ENCODE measurements around the gene VPS33A. TPM values are rescaled to one million over a fixed set of nuclear protein-coding genes. Genes with fewer than 3 reads are reported as not detected.
A peak's percentile ranks its signal among the peaks of the same experiment; 100 is the strongest.

Gene VPS33A
- total RNA-seq, 3 donors from 2014 or later (not counting 1 experiment from before 2014, with no cell fraction given), result 19.2 to 26.3 (median 24.1) TPM

DNA sequence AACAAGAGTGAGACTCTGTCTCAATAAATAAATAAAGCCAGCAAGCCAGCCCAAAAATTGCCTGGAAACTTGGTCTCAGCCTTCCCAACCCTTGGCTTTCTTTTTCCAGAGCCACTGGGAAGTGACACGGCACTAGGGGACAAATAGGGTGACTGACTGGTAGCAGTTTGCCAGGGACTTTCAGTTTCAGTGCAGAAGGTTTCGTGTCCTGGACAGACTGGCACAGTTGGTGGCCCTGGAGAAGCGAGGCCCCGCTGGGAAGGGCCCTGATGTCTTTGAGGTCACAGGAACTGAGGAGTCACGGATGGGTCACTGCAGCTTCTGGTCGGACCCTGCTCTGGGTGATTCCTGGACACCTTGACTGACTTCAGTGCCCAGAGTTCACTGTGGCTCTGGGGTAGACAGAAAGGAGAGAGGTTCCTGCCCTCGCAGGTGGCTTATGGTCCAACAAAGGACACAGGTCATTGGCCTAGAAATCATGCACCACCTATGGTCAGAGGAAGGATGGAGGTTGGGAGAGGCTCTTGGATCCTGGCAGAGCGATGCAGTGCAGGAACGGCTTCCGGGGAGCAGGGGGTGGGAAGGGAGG, 80.7 kb downstream of the VPS33A start:
- 88% methylated on average over 10 of the region's 10 CpGs for WGBS (ENCODE audit: insufficient coverage)
- TF ChIP-seq, protein P1, sequence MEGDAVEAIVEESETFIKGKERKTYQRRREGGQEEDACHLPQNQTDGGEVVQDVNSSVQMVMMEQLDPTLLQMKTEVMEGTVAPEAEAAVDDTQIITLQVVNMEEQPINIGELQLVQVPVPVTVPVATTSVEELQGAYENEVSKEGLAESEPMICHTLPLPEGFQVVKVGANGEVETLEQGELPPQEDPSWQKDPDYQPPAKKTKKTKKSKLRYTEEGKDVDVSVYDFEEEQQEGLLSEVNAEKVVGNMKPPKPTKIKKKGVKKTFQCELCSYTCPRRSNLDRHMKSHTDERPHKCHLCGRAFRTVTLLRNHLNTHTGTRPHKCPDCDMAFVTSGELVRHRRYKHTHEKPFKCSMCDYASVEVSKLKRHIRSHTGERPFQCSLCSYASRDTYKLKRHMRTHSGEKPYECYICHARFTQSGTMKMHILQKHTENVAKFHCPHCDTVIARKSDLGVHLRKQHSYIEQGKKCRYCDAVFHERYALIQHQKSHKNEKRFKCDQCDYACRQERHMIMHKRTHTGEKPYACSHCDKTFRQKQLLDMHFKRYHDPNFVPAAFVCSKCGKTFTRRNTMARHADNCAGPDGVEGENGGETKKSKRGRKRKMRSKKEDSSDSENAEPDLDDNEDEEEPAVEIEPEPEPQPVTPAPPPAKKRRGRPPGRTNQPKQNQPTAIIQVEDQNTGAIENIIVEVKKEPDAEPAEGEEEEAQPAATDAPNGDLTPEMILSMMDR (IDR thresholded peaks at IDR 0.05), result no peak
- Mint-ChIP-seq H3K4me3 (no peak overlapping the region), H3K27ac (peak overlapping the region; percentile 93 to 98), H3K27me3 (ENCODE audit: low read depth in 2 of 2) (no peaks in the 10 kb centered on the region), H3K9me3 (no peaks in the 10 kb centered on the region), H3K36me3 (no peaks in the 10 kb centered on the region), H3K4me1 (peaks cover 23 to 25% of the 10 kb centered on the region in 2 donors)
- intact Hi-C loops (cut with micrococcal nuclease), result no loop called here
- peak overlapping the region; percentile 88 for H3K27ac ChIP-seq (ENCODE audit: low read length)
- DNase-seq (no peak), ATAC-seq (no peak)
- no peaks in the 10 kb centered on the region for H3K9me3 ChIP-seq (ENCODE audit: control insufficient read depth, insufficient read depth, low read length)
- peaks cover 32% of the 10 kb centered on the region for H3K4me1 ChIP-seq (ENCODE audit: control insufficient read depth, insufficient read depth, low read length)
- H3K36me3 ChIP-seq (ENCODE audit: control insufficient read depth, insufficient read depth, low read length), result no peaks in the 10 kb centered on the region
- no peak overlapping the region for H3K4me3 ChIP-seq (ENCODE audit: low read length)
- H3K27me3 ChIP-seq (ENCODE audit: control insufficient read depth, insufficient read depth, low read length), result no peaks in the 10 kb centered on the region

DNA sequence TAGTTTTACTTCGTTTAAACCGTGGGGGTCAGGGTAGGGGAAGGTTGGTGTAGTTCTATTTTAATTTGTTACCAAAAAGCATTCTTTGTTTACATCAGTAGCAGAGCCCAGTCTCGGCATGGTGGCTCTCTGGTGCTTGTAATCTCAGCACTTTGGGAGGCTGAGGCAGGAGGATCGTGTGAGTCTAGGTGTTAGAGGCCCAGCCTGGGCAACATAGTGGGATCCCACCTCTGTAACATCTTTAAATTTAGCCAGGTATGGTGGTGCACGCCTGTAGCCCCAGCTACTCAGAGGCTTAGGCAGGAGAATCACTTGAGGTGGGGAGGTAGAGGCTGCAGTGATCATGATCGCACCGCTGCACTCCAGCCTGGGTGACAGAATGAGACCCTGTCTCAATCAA, 81.2 kb downstream of the VPS33A start:
- no peak for DNase-seq
- Histone ChIP-seq H3K27me3 (ENCODE audit: control insufficient read depth, insufficient read depth, low read length) (no peaks in the 10 kb centered on the region), H3K4me1 (ENCODE audit: control insufficient read depth, insufficient read depth, low read length) (peaks cover 32% of the 10 kb centered on the region), H3K36me3 (ENCODE audit: control insufficient read depth, insufficient read depth, low read length) (no peaks in the 10 kb centered on the region), H3K4me3 (ENCODE audit: low read length) (no peak overlapping the region), H3K27ac (ENCODE audit: low read length) (peak overlapping the region; percentile 88), H3K9me3 (ENCODE audit: control insufficient read depth, insufficient read depth, low read length) (no peaks in the 10 kb centered on the region)
- TF ChIP-seq, protein P1 (IDR thresholded peaks at IDR 0.05), result no peak
- 92% methylated on average over 7 of the region's 7 CpGs for WGBS (ENCODE audit: insufficient coverage)
- ATAC-seq, result no peak
- no peaks in the 10 kb centered on the region for H3K9me3 Mint-ChIP-seq
- peaks cover 23 to 25% of the 10 kb centered on the region in 2 donors for H3K4me1 Mint-ChIP-seq
- no peaks in the 10 kb centered on the region for H3K27me3 Mint-ChIP-seq (ENCODE audit: low read depth in 2 of 2)
- intact Hi-C loops (cut with micrococcal nuclease), result no loop called here
- peak overlapping the region; percentile 92 for H3K4me3 Mint-ChIP-seq
- H3K27ac Mint-ChIP-seq, result peak overlapping the region; percentile 93 to 98
- H3K36me3 Mint-ChIP-seq, result no peaks in the 10 kb centered on the region

DNA sequence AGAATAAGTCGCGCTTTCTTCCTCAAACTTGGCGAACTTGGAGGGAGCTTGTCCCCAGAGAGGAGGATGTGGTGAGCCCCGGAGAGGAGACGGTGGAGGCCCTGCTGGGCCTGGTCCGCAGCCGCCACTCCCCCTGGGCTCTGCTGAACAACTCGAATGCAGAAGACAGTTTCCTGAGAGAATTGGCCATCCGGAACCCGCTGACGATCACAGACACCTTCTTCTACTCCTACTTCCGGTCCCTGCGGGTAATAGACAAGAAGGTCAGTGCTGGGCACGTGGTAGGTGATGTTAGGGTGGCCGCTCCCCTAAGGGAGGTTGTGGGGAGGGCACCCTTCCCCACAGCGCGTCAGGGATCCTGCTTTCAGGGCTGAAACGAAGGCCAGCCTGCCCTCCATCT, 81.8 kb downstream of the VPS33A start:
- peak overlapping the region; percentile 92 for H3K4me3 Mint-ChIP-seq
- H3K27ac Mint-ChIP-seq, result peak overlapping the region; percentile 93 to 98
- no peaks in the 10 kb centered on the region for H3K9me3 ChIP-seq (ENCODE audit: control insufficient read depth, insufficient read depth, low read length)
- WGBS (ENCODE audit: insufficient coverage), result 20% methylated on average over 12 of the region's 18 CpGs
- intact Hi-C loops (cut with micrococcal nuclease), result no loop called here
- no peaks in the 10 kb centered on the region for H3K36me3 Mint-ChIP-seq
- H3K4me1 Mint-ChIP-seq, result peaks cover 23 to 25% of the 10 kb centered on the region in 2 donors
- peaks cover 32% of the 10 kb centered on the region for H3K4me1 ChIP-seq (ENCODE audit: control insufficient read depth, insufficient read depth, low read length)
- DNase-seq (peak; percentile 23 to 39), ATAC-seq (peak; percentile 76 to 86 (median 83))
- no peaks in the 10 kb centered on the region for H3K27me3 ChIP-seq (ENCODE audit: control insufficient read depth, insufficient read depth, low read length)
- H3K4me3 ChIP-seq (ENCODE audit: low read length), result no peak overlapping the region
- H3K9me3 Mint-ChIP-seq, result no peaks in the 10 kb centered on the region
- H3K27ac ChIP-seq (ENCODE audit: low read length), result peak overlapping the region; percentile 88
- H3K36me3 ChIP-seq (ENCODE audit: control insufficient read depth, insufficient read depth, low read length), result no peaks in the 10 kb centered on the region
- no peaks in the 10 kb centered on the region for H3K27me3 Mint-ChIP-seq (ENCODE audit: low read depth in 2 of 2)
- TF ChIP-seq, protein P1 (IDR thresholded peaks at IDR 0.05), result no peak

DNA sequence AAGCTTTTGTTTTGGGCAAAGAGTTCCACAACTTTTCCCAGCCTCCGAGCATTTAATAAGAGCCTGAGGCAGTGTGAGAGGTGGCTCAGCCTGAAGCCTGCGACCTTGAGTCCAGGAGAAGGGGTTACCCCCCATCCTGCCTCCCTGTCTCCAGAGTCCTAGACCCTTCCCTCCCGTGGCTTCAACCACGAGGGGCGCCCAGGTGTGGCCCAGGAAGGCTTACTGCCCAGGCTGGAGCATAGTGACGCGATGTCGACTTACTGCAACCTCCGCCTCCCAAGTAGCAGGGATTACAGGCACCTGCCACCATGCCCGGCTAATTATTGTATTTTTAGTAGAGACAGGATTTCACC, 82.7 kb downstream of the VPS33A start:
- Histone ChIP-seq H3K27ac (ENCODE audit: low read length) (peak overlapping the region; percentile 52), H3K9me3 (ENCODE audit: control insufficient read depth, insufficient read depth, low read length) (no peaks in the 10 kb centered on the region), H3K27me3 (ENCODE audit: control insufficient read depth, insufficient read depth, low read length) (no peaks in the 10 kb centered on the region), H3K4me3 (ENCODE audit: low read length) (no peak overlapping the region), H3K36me3 (ENCODE audit: control insufficient read depth, insufficient read depth, low read length) (no peaks in the 10 kb centered on the region), H3K4me1 (ENCODE audit: control insufficient read depth, insufficient read depth, low read length) (peaks cover 32% of the 10 kb centered on the region)
- Mint-ChIP-seq H3K4me1 (peaks cover 23 to 25% of the 10 kb centered on the region in 2 donors), H3K9me3 (no peaks in the 10 kb centered on the region), H3K27ac (peak overlapping the region; percentile 93 to 98), H3K36me3 (no peaks in the 10 kb centered on the region), H3K27me3 (ENCODE audit: low read depth in 2 of 2) (no peaks in the 10 kb centered on the region), H3K4me3 (peak overlapping the region; percentile 92)
- DNase-seq (no peak), ATAC-seq (no peak)
- intact Hi-C loops (cut with micrococcal nuclease), result loop anchor here (2.0 kb wide), 1 partner anchor 23 kb away; no protein-coding TSS in a partner anchor
- TF ChIP-seq, protein P1 (IDR thresholded peaks at IDR 0.05), result no peak
- WGBS (ENCODE audit: insufficient coverage), result 86% methylated on average over 10 of the region's 10 CpGs

Data from natural killer cell (primary cell).